ENCODE measurements around the gene RIOK3.

DNA sequence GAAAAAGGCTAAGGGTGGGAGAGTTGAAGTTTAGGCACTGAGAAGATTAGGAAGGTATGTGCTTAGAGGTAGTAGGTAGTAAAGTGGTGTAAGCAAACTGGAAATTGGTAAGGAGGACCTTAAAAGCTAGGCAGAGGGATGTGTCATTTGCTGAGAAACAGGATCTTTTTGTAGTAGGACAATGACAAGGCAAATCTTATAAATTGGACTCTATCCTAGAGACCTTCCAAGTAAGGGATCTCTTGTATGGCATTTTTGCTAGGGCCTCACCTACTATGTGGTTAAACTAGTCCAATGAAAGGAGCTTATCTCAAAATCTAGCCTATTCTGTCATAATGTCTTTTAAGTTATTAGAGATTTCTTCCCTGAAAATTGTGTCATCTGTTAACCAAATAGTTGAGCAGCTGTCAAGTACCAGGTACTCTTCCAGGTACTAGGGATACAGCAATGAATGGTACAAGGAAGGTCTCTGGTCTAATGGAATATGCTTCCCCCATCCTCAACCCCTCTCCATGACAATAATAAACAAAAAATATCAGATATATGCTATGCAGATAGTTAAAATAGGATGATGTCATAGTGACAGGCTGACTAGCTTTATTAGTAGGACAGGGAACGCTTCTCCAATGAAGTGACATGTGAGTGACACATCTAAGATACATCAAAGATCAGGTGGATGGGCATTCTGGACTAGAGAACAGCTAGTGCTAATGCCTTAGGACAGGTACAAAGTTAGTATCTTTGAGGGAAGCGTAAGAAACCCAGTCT is 17.7 kb downstream of the RIOK3 start:
- TF ChIP-seq, protein P1, sequence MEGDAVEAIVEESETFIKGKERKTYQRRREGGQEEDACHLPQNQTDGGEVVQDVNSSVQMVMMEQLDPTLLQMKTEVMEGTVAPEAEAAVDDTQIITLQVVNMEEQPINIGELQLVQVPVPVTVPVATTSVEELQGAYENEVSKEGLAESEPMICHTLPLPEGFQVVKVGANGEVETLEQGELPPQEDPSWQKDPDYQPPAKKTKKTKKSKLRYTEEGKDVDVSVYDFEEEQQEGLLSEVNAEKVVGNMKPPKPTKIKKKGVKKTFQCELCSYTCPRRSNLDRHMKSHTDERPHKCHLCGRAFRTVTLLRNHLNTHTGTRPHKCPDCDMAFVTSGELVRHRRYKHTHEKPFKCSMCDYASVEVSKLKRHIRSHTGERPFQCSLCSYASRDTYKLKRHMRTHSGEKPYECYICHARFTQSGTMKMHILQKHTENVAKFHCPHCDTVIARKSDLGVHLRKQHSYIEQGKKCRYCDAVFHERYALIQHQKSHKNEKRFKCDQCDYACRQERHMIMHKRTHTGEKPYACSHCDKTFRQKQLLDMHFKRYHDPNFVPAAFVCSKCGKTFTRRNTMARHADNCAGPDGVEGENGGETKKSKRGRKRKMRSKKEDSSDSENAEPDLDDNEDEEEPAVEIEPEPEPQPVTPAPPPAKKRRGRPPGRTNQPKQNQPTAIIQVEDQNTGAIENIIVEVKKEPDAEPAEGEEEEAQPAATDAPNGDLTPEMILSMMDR (conservative IDR thresholded peaks at IDR 0.05), result no peak
- no peak for TF ChIP-seq ZFX (IDR thresholded peaks at IDR 0.05)
